Measurements from ENCODE around the gene EFL1.
"Not testable (repeated sequence)": the region's sequence is repeated elsewhere in the genome, so short reads cannot be mapped to it uniquely, and the experiment has no call there.

Gene EFL1

DNA sequence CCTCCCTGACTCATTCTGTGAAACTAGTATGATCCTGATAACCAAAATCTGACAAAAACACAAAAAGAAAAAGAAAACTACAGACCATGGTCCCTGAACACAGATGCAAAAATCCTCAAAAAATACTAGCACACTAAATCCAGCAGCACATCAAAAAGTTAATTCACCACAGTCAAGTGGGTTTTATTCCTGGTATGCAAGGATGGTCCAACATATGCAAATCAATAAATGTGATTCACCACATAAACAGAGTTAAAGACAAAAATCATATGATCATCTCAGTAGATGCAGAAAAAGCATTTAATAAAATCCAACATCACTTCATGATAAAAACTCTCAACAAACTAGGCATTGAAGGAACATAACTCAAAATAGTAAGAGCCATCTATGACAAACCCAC lies 12.9 kb upstream of the EFL1 start:
- no peak for DNase-seq

- DNase-seq = no peak
Observed at GRCh38 chr15:82272154-82272553, 9.6 kb upstream of the EFL1 start.

- DNase-seq = not testable (repeated sequence)
Observed at GRCh38 chr15:82268454-82268853, 5.9 kb upstream of the EFL1 start.

GRCh38 chr15:82267137-82267536 lies 4.6 kb upstream of the EFL1 start:
- not testable (repeated sequence) for DNase-seq

DNA sequence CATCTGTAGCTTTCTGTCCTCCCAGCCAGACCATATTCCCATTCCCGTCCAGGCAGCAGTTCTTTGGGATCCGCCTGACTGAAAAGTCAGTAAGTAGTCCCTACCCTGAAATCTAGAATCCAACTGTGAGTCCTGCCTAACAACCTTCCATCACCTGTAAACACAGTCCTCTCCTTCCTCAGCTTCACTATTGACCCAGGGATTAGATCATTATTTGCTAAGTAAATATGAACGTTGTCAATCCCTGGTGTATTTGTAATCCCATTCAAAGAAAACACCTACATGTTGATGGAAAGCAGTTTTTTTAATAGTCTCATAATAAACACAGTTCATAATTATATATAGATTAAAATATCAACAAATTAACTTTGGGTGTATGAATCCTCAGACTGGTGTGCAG lies 816 bp upstream of the EFL1 start:
- DNase-seq = no peak

DNA sequence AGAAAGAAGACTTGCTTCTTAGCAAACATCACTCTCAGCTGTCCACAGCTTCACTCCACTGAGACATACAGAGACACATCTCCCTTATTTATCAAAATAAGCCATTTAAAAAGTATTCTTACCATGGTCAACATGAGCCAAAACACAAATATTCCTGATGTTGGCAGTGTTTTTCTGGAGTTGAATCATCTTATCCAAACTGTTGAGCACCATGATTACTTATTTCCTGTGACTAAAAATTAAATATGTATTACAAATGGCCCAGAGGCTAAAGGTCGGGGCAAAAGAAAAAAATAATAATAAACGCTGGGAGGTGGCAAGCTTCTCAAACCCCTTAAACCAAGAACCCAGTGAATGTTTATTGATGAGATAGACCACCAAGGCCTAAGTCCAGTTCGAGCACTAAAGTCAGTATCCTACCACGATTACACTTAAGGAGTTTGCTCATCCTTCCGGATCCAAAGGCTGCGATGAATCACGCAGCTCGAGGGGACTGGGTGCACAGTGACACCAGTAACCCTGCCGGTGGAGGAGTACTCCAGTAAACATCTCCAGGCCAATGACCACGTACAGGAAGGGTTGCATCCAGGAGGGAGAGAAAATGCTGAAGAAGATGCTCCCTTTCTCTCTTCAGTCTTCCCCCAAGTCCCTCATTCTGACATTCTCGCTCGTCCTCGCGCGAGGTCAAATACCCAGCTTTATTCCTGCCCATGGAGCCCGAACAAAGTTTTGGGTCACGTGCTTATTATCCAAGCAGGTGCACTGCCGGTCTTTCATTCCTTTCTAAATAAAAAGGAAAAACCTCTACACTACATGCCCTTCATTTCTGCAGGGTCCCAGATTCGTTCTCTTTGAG lies 740 bp downstream of the EFL1 start:
- peak; percentile 7 for DNase-seq

GRCh38 chr15:82248261-82248660 lies 14.3 kb downstream of the EFL1 start:
- not testable (repeated sequence) for DNase-seq

DNA sequence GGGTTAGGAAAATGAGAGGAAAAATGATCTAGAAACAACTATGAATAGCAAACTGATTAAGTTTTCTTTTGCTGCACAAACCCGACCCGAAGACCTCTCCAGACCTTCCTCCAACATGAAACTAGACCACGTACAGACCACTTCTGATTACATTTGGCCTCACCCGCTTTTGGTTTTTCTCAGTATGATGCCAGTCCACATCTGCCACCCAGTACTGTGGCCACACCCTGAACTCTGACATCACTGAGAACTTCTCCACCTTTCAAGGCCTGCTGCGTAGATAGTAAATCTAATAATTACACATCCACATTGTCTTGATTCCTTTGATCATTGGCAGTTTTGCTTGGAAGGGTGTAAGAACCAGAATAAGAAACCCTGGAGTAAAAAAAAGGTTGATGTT lies 16.6 kb downstream of the EFL1 start:
- not testable (repeated sequence) for DNase-seq

GRCh38 chr15:82243644-82244043 lies 18.9 kb downstream of the EFL1 start:
- not testable (repeated sequence) for DNase-seq

DNA sequence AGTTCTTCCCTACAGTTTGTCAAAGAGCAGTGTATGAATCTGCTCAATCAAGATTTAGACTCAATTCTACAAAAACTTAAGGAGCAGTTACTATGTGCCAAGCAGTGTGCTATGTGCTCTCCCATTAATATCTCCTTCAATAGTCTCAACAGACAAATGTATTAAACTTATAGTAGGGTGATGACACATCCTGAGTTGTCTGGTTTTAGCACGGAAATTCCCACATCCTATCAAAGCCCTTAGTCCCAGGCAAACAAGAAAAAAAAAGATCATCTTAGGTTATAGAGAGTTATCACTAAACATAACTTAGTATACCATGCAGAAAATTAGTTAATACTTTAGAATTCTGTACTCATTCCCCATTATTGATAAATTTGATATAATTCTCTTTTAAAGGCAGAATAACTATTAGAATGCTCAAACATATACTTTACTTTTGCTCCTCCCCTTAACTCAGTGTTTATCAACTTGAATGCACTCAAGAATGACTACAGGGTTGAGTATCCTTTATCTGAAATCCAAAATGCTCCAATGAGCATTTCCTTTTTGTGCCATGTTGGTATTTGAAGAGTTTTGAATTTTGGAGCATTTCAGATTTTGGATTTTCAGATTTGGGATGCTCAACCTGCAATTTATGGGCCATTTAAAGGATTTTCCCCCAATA lies 20.6 kb downstream of the EFL1 start:
- not testable (repeated sequence) for DNase-seq

DNA sequence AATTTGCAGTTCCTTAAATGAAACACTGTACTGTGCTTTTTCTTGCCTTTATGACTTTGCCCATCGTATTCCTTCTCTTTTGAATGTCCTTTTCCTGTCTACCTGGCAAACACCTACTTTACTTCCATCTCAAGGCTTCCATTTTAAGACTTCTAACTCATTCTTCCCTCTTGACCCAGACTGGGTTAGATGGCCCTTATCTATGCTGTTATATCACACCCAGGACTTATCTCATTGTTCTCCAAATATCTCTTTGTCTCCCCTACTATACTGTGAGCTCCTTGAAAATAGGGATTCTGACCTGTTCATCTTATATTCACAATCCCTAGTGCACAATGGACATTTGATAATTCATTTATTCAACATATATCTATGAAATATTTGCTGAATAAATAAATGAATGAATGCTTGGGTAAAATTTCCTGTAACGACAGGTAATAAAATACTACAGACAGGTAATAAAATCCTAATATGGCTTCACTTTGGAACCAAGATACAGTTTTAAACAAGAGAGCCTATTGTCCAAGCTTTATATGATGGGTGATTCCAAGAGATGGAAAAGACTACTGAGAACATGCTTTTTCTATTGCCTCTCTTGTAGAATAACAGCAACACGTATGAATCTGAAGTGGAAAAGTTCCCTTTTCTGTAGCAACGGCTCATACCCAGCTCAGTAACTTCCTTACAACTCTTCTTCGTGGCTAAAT lies 22.7 kb downstream of the EFL1 start:
- DNase-seq = no peak

GRCh38 chr15:82237944-82238534 lies 24.5 kb downstream of the EFL1 start:
- DNase-seq = not testable (repeated sequence)

- DNase-seq = no peak
Observed at GRCh38 chr15:82231842-82232241, 30.7 kb downstream of the EFL1 start.

DNA sequence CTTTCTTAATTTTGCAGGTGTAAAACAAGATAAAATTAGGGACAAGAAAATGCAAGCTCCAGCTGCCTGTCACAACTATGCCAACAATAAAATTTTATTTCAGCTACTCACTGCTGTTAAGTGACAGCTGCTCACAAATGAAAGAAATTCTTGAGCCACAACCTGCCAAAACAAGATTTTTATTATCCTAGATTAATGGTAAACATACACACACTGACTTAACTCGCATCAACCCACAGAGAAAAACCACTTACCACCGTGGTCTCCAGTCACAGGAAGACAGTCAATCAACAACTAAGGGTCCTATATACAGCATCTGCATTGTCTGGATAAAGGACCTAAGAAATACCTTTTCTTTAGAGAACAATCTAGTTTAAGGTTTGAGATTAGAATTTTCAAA lies 31.3 kb downstream of the EFL1 start:
- no peak for DNase-seq

DNA sequence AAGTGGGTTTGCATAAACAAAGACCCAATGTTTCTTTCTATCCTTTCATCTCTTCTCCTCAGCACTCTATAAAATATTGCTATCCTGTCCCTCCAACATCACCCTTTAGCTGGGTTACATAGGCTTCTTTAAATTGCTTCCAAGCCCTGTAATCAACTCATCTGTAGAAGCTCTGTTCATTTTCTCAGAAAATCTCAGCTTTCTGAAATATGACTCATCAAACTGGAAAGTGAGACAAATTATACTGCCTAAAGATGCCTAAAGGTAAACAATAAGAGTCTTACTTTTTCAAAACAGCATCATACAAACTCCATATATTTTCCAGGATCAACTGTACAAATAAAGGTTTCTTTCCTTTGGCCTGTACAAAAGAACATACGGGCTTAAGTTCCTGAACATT lies 33.8 kb downstream of the EFL1 start:
- no peak for DNase-seq

DNA sequence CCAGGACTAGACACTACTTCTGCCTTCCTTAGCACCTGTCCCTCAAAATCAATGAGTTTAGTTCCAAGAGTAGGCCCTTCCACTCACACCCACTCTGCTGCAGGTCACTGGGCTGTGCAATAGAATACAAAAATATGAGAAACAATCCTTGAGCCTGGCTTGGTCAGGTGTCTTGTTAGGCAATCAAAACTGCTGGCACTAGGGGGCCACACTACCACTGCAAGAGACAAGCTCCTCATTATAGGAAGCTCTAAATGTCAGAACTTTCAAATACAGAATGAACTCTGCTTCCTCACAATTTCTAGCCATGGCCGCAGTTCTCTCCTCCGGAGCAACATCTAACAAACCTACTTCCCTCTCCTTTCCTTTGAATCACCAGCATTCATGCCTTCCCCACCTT lies 41.0 kb downstream of the EFL1 start:
- not testable (repeated sequence) for DNase-seq

DNA sequence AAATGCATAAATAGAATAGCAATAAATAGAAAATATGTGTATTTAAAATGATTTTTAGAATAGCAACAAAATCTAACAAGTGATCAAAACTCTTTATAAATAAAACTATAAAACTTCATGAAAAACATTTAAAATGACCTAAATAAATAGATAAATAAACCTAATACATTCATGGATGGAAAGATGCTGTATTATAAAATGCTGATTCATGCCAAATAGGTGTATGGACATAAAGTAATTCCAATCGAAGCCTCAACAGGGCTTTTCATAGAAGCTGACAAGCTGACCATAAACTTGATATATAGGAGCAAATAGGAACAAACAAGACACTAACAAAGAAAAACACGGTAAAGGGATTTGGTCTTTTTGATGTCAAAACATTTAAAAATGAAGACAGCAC lies 46.4 kb downstream of the EFL1 start:
- DNase-seq = not testable (repeated sequence)

DNA sequence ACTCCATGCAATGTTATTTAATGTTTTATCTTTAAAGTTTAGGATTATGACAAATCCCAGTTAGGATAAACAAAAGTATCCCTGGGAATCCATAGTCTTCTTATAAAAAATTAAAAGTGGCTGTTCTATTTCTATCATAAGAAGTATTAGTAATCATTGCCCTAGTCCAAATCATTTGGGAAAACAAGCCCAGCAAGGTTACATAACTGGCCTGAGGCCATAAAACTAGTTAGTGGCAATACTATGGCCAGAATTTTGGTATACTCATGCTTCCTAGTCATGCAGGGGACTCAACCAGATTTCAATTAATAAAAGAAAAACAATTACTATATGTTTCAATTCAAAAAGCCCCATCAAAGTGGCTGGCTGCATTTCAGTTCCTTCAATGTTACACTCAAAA lies 50.3 kb downstream of the EFL1 start:
- DNase-seq = not testable (repeated sequence)

- DNase-seq = not testable (repeated sequence)
Observed at GRCh38 chr15:82210066-82210597, 52.4 kb downstream of the EFL1 start.

GRCh38 chr15:82204575-82204974 lies 58.0 kb downstream of the EFL1 start:
- DNase-seq = not testable (repeated sequence)

GRCh38 chr15:82197733-82198594 lies 64.6 kb downstream of the EFL1 start:
- DNase-seq = peak; percentile 31

DNA sequence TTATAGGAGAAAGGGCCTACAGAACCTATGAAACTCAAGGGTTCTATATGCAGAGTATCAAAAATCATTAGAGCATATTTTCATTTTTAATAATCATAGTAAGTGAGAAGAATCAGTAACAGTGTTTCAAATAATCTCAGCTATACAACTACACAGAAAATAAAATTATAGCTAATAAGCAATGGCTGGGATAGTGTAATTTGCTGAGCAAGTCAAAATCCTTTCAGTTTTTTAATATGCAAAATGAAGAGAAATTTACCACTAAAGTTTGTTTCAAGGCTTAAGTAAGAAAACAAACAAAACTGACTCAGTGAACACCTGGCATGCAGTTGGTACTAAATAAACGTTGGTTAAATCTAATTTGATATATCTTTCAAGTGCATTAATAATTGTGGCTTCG lies 66.2 kb downstream of the EFL1 start:
- DNase-seq = no peak

Measured in T-helper 9 cell (primary cell).